Glutamatergic neuron (in vitro differentiated cells): ENCODE results near the gene LRP1B. TPM values are rescaled to one million over a fixed set of nuclear protein-coding genes. Genes with fewer than 3 reads are reported as not detected.
"Not testable (repeated sequence)": the region's sequence is repeated elsewhere in the genome, so short reads cannot be mapped to it uniquely, and the experiment has no call there.

ENCODE experiments used
- DNase-seq: peaks from one replicate; pipeline ENCODE4 v3.0.0; 2022
- H3K27ac Mint-ChIP-seq: one replicate; pipeline ENCODE4 v1.8.0; 2020; ENCODE audit warnings: mild to moderate bottlenecking, mixed read lengths, inconsistent platforms; ENCODE audit not compliant: unreplicated experiment
- H3K27me3 Mint-ChIP-seq: one replicate; pipeline ENCODE4 v1.8.0; 2020; ENCODE audit warnings: mild to moderate bottlenecking, moderate library complexity, mixed read lengths, inconsistent platforms; ENCODE audit not compliant: unreplicated experiment
- H3K36me3 Mint-ChIP-seq: one replicate; pipeline ENCODE4 v1.8.0; 2020; ENCODE audit warnings: mild to moderate bottlenecking, mixed read lengths, inconsistent platforms; ENCODE audit not compliant: unreplicated experiment
- H3K4me1 Mint-ChIP-seq: one replicate; pipeline ENCODE4 v1.8.0; 2020; ENCODE audit warnings: mild to moderate bottlenecking, low read depth, mixed read lengths, inconsistent platforms; ENCODE audit not compliant: unreplicated experiment
- H3K4me3 Mint-ChIP-seq: one replicate; pipeline ENCODE4 v1.8.0; 2020; ENCODE audit warnings: mild to moderate bottlenecking, mixed read lengths, inconsistent platforms; ENCODE audit not compliant: unreplicated experiment
- H3K9me3 Mint-ChIP-seq: one replicate; pipeline ENCODE4 v1.8.0; 2020; ENCODE audit warnings: mild to moderate bottlenecking, moderate library complexity, mixed read lengths, inconsistent platforms; ENCODE audit not compliant: unreplicated experiment
- CTCF ChIP-seq: fragments of 200-600 bp; sonication (generic); IDR thresholded peaks from one replicate; pipeline ENCODE4 v1.5.0; 2021; ENCODE audit not compliant: partially characterized antibody, unreplicated experiment
- total RNA-seq: library from RNA; stranded (reverse); fragmentation: NEBNext Ultra II Directional; extraction: Animal tissue kit (Norgen Biotek cat#: 25700); gene quantifications from one replicate; pipeline ENCODE4 v1.2.1, GENCODE V29; 2021; ENCODE audit not compliant: unreplicated experiment

The LRP1B gene
- total RNA-seq, 1 donor from 2014 or later, result 28.7 TPM

GRCh38 chr2:141824790-141825189 lies 306.0 kb downstream of the LRP1B start:
- TF ChIP-seq CTCF, result no peak
- Mint-ChIP-seq H3K27ac (no peak overlapping the region), H3K27me3 (no peaks in the 10 kb centered on the region), H3K4me3 (no peak overlapping the region), H3K36me3 (no peaks in the 10 kb centered on the region), H3K9me3 (no peaks in the 10 kb centered on the region), H3K4me1 (peaks cover 17% of the 10 kb centered on the region)
- DNase-seq, result no peak

GRCh38 chr2:141820893-141821292 lies 309.9 kb downstream of the LRP1B start:
- no peaks in the 10 kb centered on the region for H3K27me3 Mint-ChIP-seq
- H3K4me1 Mint-ChIP-seq, result peaks cover 17% of the 10 kb centered on the region
- no peak for DNase-seq
- H3K4me3 Mint-ChIP-seq, result no peak overlapping the region
- H3K27ac Mint-ChIP-seq, result no peak overlapping the region
- no peak for TF ChIP-seq CTCF
- no peaks in the 10 kb centered on the region for H3K36me3 Mint-ChIP-seq
- H3K9me3 Mint-ChIP-seq, result no peaks in the 10 kb centered on the region

GRCh38 chr2:141815320-141815719 lies 315.5 kb downstream of the LRP1B start:
- H3K4me1 Mint-ChIP-seq, H3K27ac Mint-ChIP-seq, H3K9me3 Mint-ChIP-seq, H3K27me3 Mint-ChIP-seq, H3K4me3 Mint-ChIP-seq, DNase-seq: not testable (repeated sequence)
- peaks cover 23% of the 10 kb centered on the region for H3K36me3 Mint-ChIP-seq

- no peaks in the 10 kb centered on the region for H3K4me1 Mint-ChIP-seq
- no peaks in the 10 kb centered on the region for H3K27me3 Mint-ChIP-seq
- no peak overlapping the region for H3K4me3 Mint-ChIP-seq
- H3K36me3 Mint-ChIP-seq, result peaks cover 23% of the 10 kb centered on the region
- no peak overlapping the region for H3K27ac Mint-ChIP-seq
- DNase-seq, result no peak
- no peak for TF ChIP-seq CTCF
- peaks cover 7% of the 10 kb centered on the region for H3K9me3 Mint-ChIP-seq
Observed at GRCh38 chr2:141814150-141814549, 316.7 kb downstream of the LRP1B start.

GRCh38 chr2:141810148-141810547 lies 320.7 kb downstream of the LRP1B start:
- H3K9me3 Mint-ChIP-seq, result peaks cover 7% of the 10 kb centered on the region
- no peak overlapping the region for H3K4me3 Mint-ChIP-seq
- peaks cover 22% of the 10 kb centered on the region for H3K36me3 Mint-ChIP-seq
- no peaks in the 10 kb centered on the region for H3K27me3 Mint-ChIP-seq
- no peak for DNase-seq
- TF ChIP-seq CTCF, result no peak
- H3K27ac Mint-ChIP-seq, result no peak overlapping the region
- H3K4me1 Mint-ChIP-seq, result no peaks in the 10 kb centered on the region

GRCh38 chr2:141806090-141806489 lies 324.7 kb downstream of the LRP1B start:
- Mint-ChIP-seq H3K27ac (no peak overlapping the region), H3K9me3 (peaks cover 2% of the 10 kb centered on the region), H3K4me3 (no peak overlapping the region), H3K36me3 (no peaks in the 10 kb centered on the region), H3K27me3 (no peaks in the 10 kb centered on the region), H3K4me1 (no peaks in the 10 kb centered on the region)
- DNase-seq, result no peak
- TF ChIP-seq CTCF, result no peak
